NCI-H1092 treated with DMSO at 0.1 percent for 48 hours (cell line): Measurements from ENCODE around the gene SPTBN4.
"Not testable (repeated sequence)": the region's sequence is repeated elsewhere in the genome, so short reads cannot be mapped to it uniquely, and the experiment has no call there.

Experiments
- DNase-seq: peaks from one replicate; lab custom pipeline; 2025; lab: John Stamatoyannopoulos, UW

The SPTBN4 gene

GRCh38 chr19:40466985-40467734 is at the start of gene SPTBN4:
Gene SPTBN4 (plus strand): TSS chr19:40467001. CDS start chr19:40472622, 5,621 bp downstream.
- no peak for DNase-seq

GRCh38 chr19:40417643-40417981 is 49.2 kb upstream of the SPTBN4 start:
- no peak for DNase-seq

GRCh38 chr19:40418040-40418439 is 48.8 kb upstream of the SPTBN4 start:
- DNase-seq, result no peak

- no peak for DNase-seq
These were observed 47.7 kb upstream of the SPTBN4 start for GRCh38 chr19:40419066-40419612.

- no peak for DNase-seq
These were observed 47.0 kb upstream of the SPTBN4 start for GRCh38 chr19:40419780-40420179.

- no peak for DNase-seq
These were observed 46.4 kb upstream of the SPTBN4 start for GRCh38 chr19:40420451-40420765.

- DNase-seq, result peak; percentile 73
These were observed 45.7 kb upstream of the SPTBN4 start for GRCh38 chr19:40420766-40421765.

GRCh38 chr19:40421993-40422747 is 44.6 kb upstream of the SPTBN4 start:
- no peak for DNase-seq

- DNase-seq, result no peak
These were observed 43.8 kb upstream of the SPTBN4 start for GRCh38 chr19:40422748-40423566.

GRCh38 chr19:40423938-40424337 is 42.9 kb upstream of the SPTBN4 start:
- no peak for DNase-seq

GRCh38 chr19:40424637-40425449 is 42.0 kb upstream of the SPTBN4 start:
- DNase-seq, result no peak

- peak; percentile 97 for DNase-seq
These were observed 41.1 kb upstream of the SPTBN4 start, which contains the start of gene SERTAD1 for GRCh38 chr19:40425450-40426287. Gene SERTAD1 (minus strand): TSS chr19:40425992. CDS start chr19:40423546, 2,446 bp downstream.

GRCh38 chr19:40428197-40428596 is 38.6 kb upstream of the SPTBN4 start:
- not testable (repeated sequence) for DNase-seq

- DNase-seq, result not testable (repeated sequence)
These were observed 36.6 kb upstream of the SPTBN4 start for GRCh38 chr19:40430242-40430641.

GRCh38 chr19:40431698-40432097 is 35.1 kb upstream of the SPTBN4 start:
- DNase-seq, result no peak

- DNase-seq, result not testable (repeated sequence)
These were observed 34.0 kb upstream of the SPTBN4 start for GRCh38 chr19:40432760-40433159.

GRCh38 chr19:40433391-40434216 is 33.2 kb upstream of the SPTBN4 start:
- peak; percentile 58 for DNase-seq

GRCh38 chr19:40438284-40438683 is 28.5 kb upstream of the SPTBN4 start:
- no peak for DNase-seq
